Right lobe of liver (tissue), 4 donors: ENCODE results near the gene ENO3.

ENCODE experiments used
- POLR2A ChIP-seq: fragments of 450-650 bp; IDR thresholded peaks from one replicate; pipeline ENCODE4 v1.6.1; 2017; ENCODE audit warnings: antibody characterized with exemption, mild to moderate bottlenecking
- TF ChIP-seq, protein P1 (sequence below), 4 donors: fragments of 200-600 bp in 3 of 4; fragments of 450-650 bp in 1 of 4; IDR thresholded peaks; one replicate each; pipeline versions ENCODE4 v1.5.1 to v1.8.0; 2016 to 2022; ENCODE audit warnings: antibody characterized with exemption in 4 of 4, mild to moderate bottlenecking in 2 of 4
- donor health status: DM: no; HTN: no; CAD: no.
- donor health status: DM: no; HTN: no; CAD: no.
- donor health status: DM: no; HTN: yes; CAD: no.

DNA sequence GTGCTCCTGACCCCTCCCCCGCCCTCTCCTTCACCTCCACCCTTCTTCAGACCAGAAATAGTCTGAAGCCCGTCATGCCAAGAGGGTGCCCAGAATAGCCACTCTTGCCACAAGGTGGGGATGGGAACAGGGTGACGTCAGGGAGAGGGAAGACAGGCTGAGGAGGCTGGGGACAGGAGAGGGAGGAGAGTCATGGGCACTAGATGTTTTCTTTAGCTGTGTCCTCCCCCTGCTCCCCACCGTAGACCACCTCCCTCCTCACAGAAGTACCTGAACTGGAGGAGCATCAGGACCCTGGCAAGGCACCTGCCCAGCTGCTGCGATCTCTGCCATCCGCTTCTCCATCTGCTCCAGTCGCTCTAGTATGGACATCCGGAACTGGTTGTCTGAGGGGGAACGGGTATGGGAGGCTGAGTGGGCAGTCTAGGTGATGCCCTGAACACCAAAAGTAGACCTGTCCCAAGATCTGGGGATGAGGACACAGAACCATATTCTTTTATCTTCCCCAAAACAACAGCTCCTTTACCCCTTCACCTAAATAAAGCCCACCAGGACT lies 23.3 kb downstream of the ENO3 start:
- no peak for TF ChIP-seq POLR2A
- TF ChIP-seq, protein P1, sequence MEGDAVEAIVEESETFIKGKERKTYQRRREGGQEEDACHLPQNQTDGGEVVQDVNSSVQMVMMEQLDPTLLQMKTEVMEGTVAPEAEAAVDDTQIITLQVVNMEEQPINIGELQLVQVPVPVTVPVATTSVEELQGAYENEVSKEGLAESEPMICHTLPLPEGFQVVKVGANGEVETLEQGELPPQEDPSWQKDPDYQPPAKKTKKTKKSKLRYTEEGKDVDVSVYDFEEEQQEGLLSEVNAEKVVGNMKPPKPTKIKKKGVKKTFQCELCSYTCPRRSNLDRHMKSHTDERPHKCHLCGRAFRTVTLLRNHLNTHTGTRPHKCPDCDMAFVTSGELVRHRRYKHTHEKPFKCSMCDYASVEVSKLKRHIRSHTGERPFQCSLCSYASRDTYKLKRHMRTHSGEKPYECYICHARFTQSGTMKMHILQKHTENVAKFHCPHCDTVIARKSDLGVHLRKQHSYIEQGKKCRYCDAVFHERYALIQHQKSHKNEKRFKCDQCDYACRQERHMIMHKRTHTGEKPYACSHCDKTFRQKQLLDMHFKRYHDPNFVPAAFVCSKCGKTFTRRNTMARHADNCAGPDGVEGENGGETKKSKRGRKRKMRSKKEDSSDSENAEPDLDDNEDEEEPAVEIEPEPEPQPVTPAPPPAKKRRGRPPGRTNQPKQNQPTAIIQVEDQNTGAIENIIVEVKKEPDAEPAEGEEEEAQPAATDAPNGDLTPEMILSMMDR (IDR thresholded peaks at IDR 0.05): no peak
